ENCODE data around the gene CNIH1.

The CNIH1 gene

GRCh38 chr14:54392131-54392859, 48.9 kb downstream of the CNIH1 start:
- Histone ChIP-seq H3F3A (ENCODE audit: insufficient read depth, low read length) (no peaks in the 10 kb centered on the region), H3K9ac (ENCODE audit: low read length) (no peak overlapping the region), H4K20me1 (ENCODE audit: insufficient read depth, low read length) (no peaks in the 10 kb centered on the region), H3K9me2 (ENCODE audit: low read depth, low read length) (no peaks in the 10 kb centered on the region), H3K27me3 (ENCODE audit: insufficient read depth, low read length) (0 out of 2 replicates have a peak, but pooled peaks cover 5% of the 10 kb centered on the region), H3K9me3 (ENCODE audit: low read length) (no peaks in the 10 kb centered on the region), H3K27ac (ENCODE audit: low read depth, low read length, poor library complexity, severe bottlenecking) (no peak overlapping the region), H3K79me2 (ENCODE audit: insufficient read depth, low read length) (no peaks in the 10 kb centered on the region), H2AFZ (ENCODE audit: low read length) (no peak overlapping the region), H3K4me3 (ENCODE audit: low read depth, low read length, poor library complexity, severe bottlenecking) (no peak overlapping the region), H3K4me2 (ENCODE audit: low read length) (no peak overlapping the region), H3K4me1 (ENCODE audit: insufficient read depth, low read length, severe bottlenecking) (no peaks in the 10 kb centered on the region), H3K36me3 (ENCODE audit: insufficient read depth, low read length) (no peaks in the 10 kb centered on the region)
- TF ChIP-seq CTCF (IDR thresholded peaks at IDR 0.05; ENCODE audit: low read length) (no peak), EZH2 (IDR thresholded peaks at IDR 0.05; ENCODE audit: borderline replicate concordance, low read length) (no peak)

GRCh38 chr14:54387328-54387727, 53.8 kb downstream of the CNIH1 start:
- Histone ChIP-seq H3K9ac (ENCODE audit: low read length) (no peak overlapping the region), H3K27ac (ENCODE audit: low read depth, low read length, poor library complexity, severe bottlenecking) (no peak overlapping the region), H3K4me2 (ENCODE audit: low read length) (no peak overlapping the region), H3K4me3 (ENCODE audit: low read depth, low read length, poor library complexity, severe bottlenecking) (no peak overlapping the region), H3K36me3 (ENCODE audit: insufficient read depth, low read length) (no peaks in the 10 kb centered on the region), H3K9me2 (ENCODE audit: low read depth, low read length) (no peaks in the 10 kb centered on the region), H3K4me1 (ENCODE audit: insufficient read depth, low read length, severe bottlenecking) (no peaks in the 10 kb centered on the region), H4K20me1 (ENCODE audit: insufficient read depth, low read length) (no peaks in the 10 kb centered on the region), H2AFZ (ENCODE audit: low read length) (no peak overlapping the region), H3K79me2 (ENCODE audit: insufficient read depth, low read length) (no peaks in the 10 kb centered on the region), H3F3A (ENCODE audit: insufficient read depth, low read length) (no peaks in the 10 kb centered on the region), H3K9me3 (ENCODE audit: low read length) (no peaks in the 10 kb centered on the region), H3K27me3 (ENCODE audit: insufficient read depth, low read length) (0 out of 2 replicates have a peak, but pooled peaks cover 5% of the 10 kb centered on the region)
- TF ChIP-seq EZH2 (IDR thresholded peaks at IDR 0.05; ENCODE audit: borderline replicate concordance, low read length) (no peak), CTCF (IDR thresholded peaks at IDR 0.05; ENCODE audit: low read length) (no peak)

DNA sequence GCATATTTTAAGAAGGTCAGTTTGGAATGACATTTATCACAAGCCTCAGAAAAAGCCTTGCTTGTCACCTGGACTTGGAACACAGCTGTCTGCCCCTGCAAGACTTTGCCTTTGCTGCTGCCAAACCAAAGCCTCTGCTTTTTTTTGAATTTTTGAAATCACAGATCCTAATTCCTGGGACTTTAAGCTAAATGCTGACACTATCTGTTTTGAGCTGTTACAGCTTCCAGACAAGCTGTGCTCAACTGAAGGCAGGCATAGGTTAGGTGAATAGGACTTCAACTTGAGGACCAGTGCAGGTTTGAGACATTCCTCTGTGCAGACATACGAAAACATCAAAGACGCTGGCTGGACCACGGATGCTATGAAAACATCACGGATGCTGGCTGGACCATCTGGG, 55.6 kb downstream of the CNIH1 start:
- Histone ChIP-seq H3K9me3 (ENCODE audit: low read length) (no peaks in the 10 kb centered on the region), H3F3A (ENCODE audit: insufficient read depth, low read length) (no peaks in the 10 kb centered on the region), H3K4me2 (ENCODE audit: low read length) (no peak overlapping the region), H2AFZ (ENCODE audit: low read length) (no peak overlapping the region), H3K79me2 (ENCODE audit: insufficient read depth, low read length) (no peaks in the 10 kb centered on the region), H3K27me3 (ENCODE audit: insufficient read depth, low read length) (0 out of 2 replicates have a peak, but pooled peaks cover 5% of the 10 kb centered on the region), H3K36me3 (ENCODE audit: insufficient read depth, low read length) (no peaks in the 10 kb centered on the region), H3K27ac (ENCODE audit: low read depth, low read length, poor library complexity, severe bottlenecking) (no peak overlapping the region), H3K4me1 (ENCODE audit: insufficient read depth, low read length, severe bottlenecking) (no peaks in the 10 kb centered on the region), H3K9ac (ENCODE audit: low read length) (no peak overlapping the region), H3K9me2 (ENCODE audit: low read depth, low read length) (no peaks in the 10 kb centered on the region), H4K20me1 (ENCODE audit: insufficient read depth, low read length) (no peaks in the 10 kb centered on the region), H3K4me3 (ENCODE audit: low read depth, low read length, poor library complexity, severe bottlenecking) (no peak overlapping the region)
- TF ChIP-seq CTCF (IDR thresholded peaks at IDR 0.05; ENCODE audit: low read length) (no peak), EZH2 (IDR thresholded peaks at IDR 0.05; ENCODE audit: borderline replicate concordance, low read length) (no peak)

Measured in OCI-LY1 (cell line).